Activated T-cell treated with anti-CD3 and anti-CD28 coated beads, Interleukin-2, amount 50 U/mL, for 72 hours (primary cell): Measurements from ENCODE around the gene PSMB9. TPM values are rescaled to one million over a fixed set of nuclear protein-coding genes. Genes with fewer than 3 reads are reported as not detected.
"Not testable (repeated sequence)": the region's sequence is repeated elsewhere in the genome, so short reads cannot be mapped to it uniquely, and the experiment has no call there.

Source experiments
- ATAC-seq, 2 donors: fragments of 150-1000 bp; cut with Tn5 transposase; replicated peaks in 1 of 2; 2 replicates each; pipeline ENCODE4 v1.10.0; 2021; ENCODE audit warnings: moderate library complexity in 2 of 2, mild to moderate bottlenecking in 1 of 2
- DNase-seq, 2 donors: peaks; one replicate each; pipeline ENCODE4 v3.0.0; 2021 to 2022; ENCODE audit warnings: mixed read lengths in 1 of 2
- H3K27ac Mint-ChIP-seq: one replicate; pipeline ENCODE4 v1.8.0; 2022; ENCODE audit warnings: mild to moderate bottlenecking, moderate library complexity, mixed read lengths
- H3K27me3 Mint-ChIP-seq: one replicate; pipeline ENCODE4 v1.8.0; 2022; ENCODE audit warnings: low read depth, mixed read lengths
- H3K36me3 Mint-ChIP-seq, 2 donors: one replicate each; pipeline ENCODE4 v1.8.0; 2022; ENCODE audit warnings: mixed read lengths in 2 of 2, mild to moderate bottlenecking in 1 of 2; ENCODE audit not compliant: insufficient read depth in 2 of 2
- H3K4me1 Mint-ChIP-seq: one replicate; pipeline ENCODE4 v1.8.0; 2022; ENCODE audit warnings: low read depth, mixed read lengths
- H3K4me3 Mint-ChIP-seq, 2 donors: one replicate each; pipeline ENCODE4 v1.8.0; 2022; ENCODE audit warnings: mild to moderate bottlenecking in 2 of 2, mixed read lengths in 2 of 2, moderate library complexity in 2 of 2
- H3K9me3 Mint-ChIP-seq, 2 donors: one replicate each; pipeline ENCODE4 v1.8.0; 2022; ENCODE audit warnings: mixed read lengths in 2 of 2
- total RNA-seq, 2 donors: library from RNA; stranded (reverse); gene quantifications; one replicate each; pipeline ENCODE4 v1.2.3, GENCODE V29; 2022

The PSMB9 gene
- total RNA-seq, 2 donors from 2014 or later = 271 to 299 TPM

GRCh38 chr6:32880962-32881361 lies 27.0 kb downstream of the PSMB9 start:
- not testable (repeated sequence) for H3K4me3 Mint-ChIP-seq, H3K9me3 Mint-ChIP-seq, H3K27me3 Mint-ChIP-seq, H3K27ac Mint-ChIP-seq, DNase-seq, ATAC-seq, H3K36me3 Mint-ChIP-seq
- peaks cover 13% of the 10 kb centered on the region for H3K4me1 Mint-ChIP-seq

- H3K36me3 Mint-ChIP-seq = no peaks in the 10 kb centered on the region
- peaks cover 8% of the 10 kb centered on the region for H3K4me1 Mint-ChIP-seq
- H3K27ac Mint-ChIP-seq = no peak overlapping the region
- ATAC-seq (no peak), DNase-seq (no peak)
- H3K9me3 Mint-ChIP-seq = no peaks in the 10 kb centered on the region
- H3K4me3 Mint-ChIP-seq = no peak overlapping the region
- no peaks in the 10 kb centered on the region for H3K27me3 Mint-ChIP-seq
Observed at GRCh38 chr6:32882879-32883250, 28.9 kb downstream of the PSMB9 start.

- Mint-ChIP-seq H3K27ac (no peak overlapping the region), H3K4me1 (peaks cover 8% of the 10 kb centered on the region), H3K36me3 (no peaks in the 10 kb centered on the region), H3K9me3 (no peaks in the 10 kb centered on the region), H3K27me3 (no peaks in the 10 kb centered on the region), H3K4me3 (no peak overlapping the region)
- no peak for ATAC-seq
- no peak for DNase-seq
Observed at GRCh38 chr6:32883789-32884188, 29.8 kb downstream of the PSMB9 start.

- H3K27ac Mint-ChIP-seq = no peak overlapping the region
Observed at GRCh38 chr6:32885698-32886286, 31.8 kb downstream of the PSMB9 start.

GRCh38 chr6:32886681-32887383 lies 32.8 kb downstream of the PSMB9 start:
- no peak for ATAC-seq
- Mint-ChIP-seq H3K36me3 (no peaks in the 10 kb centered on the region), H3K4me1 (peaks cover 8% of the 10 kb centered on the region), H3K27me3 (no peaks in the 10 kb centered on the region), H3K27ac (no peak overlapping the region), H3K9me3 (no peaks in the 10 kb centered on the region), H3K4me3 (no peak overlapping the region)
- no peak for DNase-seq

More at GRCh38 chr6:32885698-32886286, 31.8 kb downstream of the PSMB9 start:
- Mint-ChIP-seq H3K36me3 (no peaks in the 10 kb centered on the region), H3K4me1 (peaks cover 8% of the 10 kb centered on the region), H3K9me3 (no peaks in the 10 kb centered on the region), H3K27me3 (no peaks in the 10 kb centered on the region), H3K4me3 (no peak overlapping the region)
- no peak for DNase-seq
- ATAC-seq = peak; percentile 43 to 51

GRCh38 chr6:32887616-32888015 lies 33.6 kb downstream of the PSMB9 start:
- ATAC-seq (no peak), DNase-seq (no peak)
- H3K36me3 Mint-ChIP-seq = no peaks in the 10 kb centered on the region
- no peak overlapping the region for H3K4me3 Mint-ChIP-seq
- peaks cover 3% of the 10 kb centered on the region for H3K4me1 Mint-ChIP-seq
- no peaks in the 10 kb centered on the region for H3K27me3 Mint-ChIP-seq
- H3K27ac Mint-ChIP-seq = peak overlapping the region; percentile 15
- no peaks in the 10 kb centered on the region for H3K9me3 Mint-ChIP-seq

GRCh38 chr6:32888576-32888975 lies 34.6 kb downstream of the PSMB9 start:
- H3K27me3 Mint-ChIP-seq = no peaks in the 10 kb centered on the region
- no peaks in the 10 kb centered on the region for H3K36me3 Mint-ChIP-seq
- H3K4me1 Mint-ChIP-seq = peaks cover 6% of the 10 kb centered on the region
- DNase-seq (no peak), ATAC-seq (no peak)
- H3K4me3 Mint-ChIP-seq = no peak overlapping the region
- H3K9me3 Mint-ChIP-seq = no peaks in the 10 kb centered on the region
- no peak overlapping the region for H3K27ac Mint-ChIP-seq

- no peak for DNase-seq
- H3K27ac Mint-ChIP-seq = no peak overlapping the region
- no peak for ATAC-seq
- H3K9me3 Mint-ChIP-seq = no peaks in the 10 kb centered on the region
- H3K36me3 Mint-ChIP-seq = peaks cover 0 to 4% of the 10 kb centered on the region in 2 donors
- peaks cover 6% of the 10 kb centered on the region for H3K4me1 Mint-ChIP-seq
- H3K27me3 Mint-ChIP-seq = no peaks in the 10 kb centered on the region
- no peak overlapping the region for H3K4me3 Mint-ChIP-seq
Observed at GRCh38 chr6:32889533-32889932, 35.5 kb downstream of the PSMB9 start.

GRCh38 chr6:32890831-32891230 lies 36.8 kb downstream of the PSMB9 start:
- ATAC-seq (no peak), DNase-seq (no peak)
- H3K36me3 Mint-ChIP-seq = peaks cover 0 to 4% of the 10 kb centered on the region in 2 donors
- no peak overlapping the region for H3K4me3 Mint-ChIP-seq
- no peaks in the 10 kb centered on the region for H3K27me3 Mint-ChIP-seq
- H3K27ac Mint-ChIP-seq = no peak overlapping the region
- peaks cover 11% of the 10 kb centered on the region for H3K4me1 Mint-ChIP-seq
- H3K9me3 Mint-ChIP-seq = no peaks in the 10 kb centered on the region

- Mint-ChIP-seq H3K27ac (peak overlapping the region; percentile 91), H3K36me3 (peaks cover 3 to 4% of the 10 kb centered on the region in 2 donors)
- peak; percentile 95 to 97 for DNase-seq
Observed at GRCh38 chr6:32894085-32895005, 40.4 kb downstream of the PSMB9 start.

GRCh38 chr6:32895006-32895345 lies 41.0 kb downstream of the PSMB9 start:
- no peak for DNase-seq
- Mint-ChIP-seq H3K4me1 (peaks cover 32% of the 10 kb centered on the region), H3K27ac (peak overlapping the region; percentile 91), H3K4me3 (peak overlapping the region; percentile 96 to 97), H3K9me3 (no peaks in the 10 kb centered on the region), H3K36me3 (peaks cover 3 to 4% of the 10 kb centered on the region in 2 donors), H3K27me3 (no peaks in the 10 kb centered on the region)
- ATAC-seq = peak; percentile 4 to 9

More at GRCh38 chr6:32894085-32895005, 40.4 kb downstream of the PSMB9 start:
- H3K27me3 Mint-ChIP-seq = no peaks in the 10 kb centered on the region
- no peaks in the 10 kb centered on the region for H3K9me3 Mint-ChIP-seq
- ATAC-seq = peak; percentile 99
- peaks cover 32% of the 10 kb centered on the region for H3K4me1 Mint-ChIP-seq
- peak overlapping the region; percentile 96 to 97 for H3K4me3 Mint-ChIP-seq

GRCh38 chr6:32903952-32904351 lies 50.0 kb downstream of the PSMB9 start:
- H3K36me3 Mint-ChIP-seq = no peaks in the 10 kb centered on the region
- H3K9me3 Mint-ChIP-seq = no peaks in the 10 kb centered on the region
- H3K4me3 Mint-ChIP-seq = no peak overlapping the region
- H3K27me3 Mint-ChIP-seq = no peaks in the 10 kb centered on the region
- ATAC-seq (no peak), DNase-seq (no peak)
- no peak overlapping the region for H3K27ac Mint-ChIP-seq
- H3K4me1 Mint-ChIP-seq = no peaks in the 10 kb centered on the region

GRCh38 chr6:32905078-32905477 lies 51.1 kb downstream of the PSMB9 start:
- Mint-ChIP-seq H3K4me1 (no peaks in the 10 kb centered on the region), H3K27me3 (no peaks in the 10 kb centered on the region), H3K36me3 (no peaks in the 10 kb centered on the region), H3K27ac (no peak overlapping the region), H3K9me3 (no peaks in the 10 kb centered on the region), H3K4me3 (no peak overlapping the region)
- no peak for ATAC-seq
- no peak for DNase-seq
